ENCODE measurements around the gene PRICKLE2. TPM values are rescaled to one million over a fixed set of nuclear protein-coding genes. Genes with fewer than 3 reads are reported as not detected.

Gene PRICKLE2
- total and polyA plus RNA-seq, 2 donors (not counting 1 experiment from before 2014, with no cell fraction given): 14.1 to 29.4 TPM

GRCh38 chr3:64042952-64043351, 182.3 kb downstream of the PRICKLE2 start:
- no peak for TF ChIP-seq CTCF (conservative IDR thresholded peaks at IDR 0.05 in 1 of 2, IDR thresholded peaks at IDR 0.05 in 1 of 2; ENCODE audit: low read depth in 1 of 2, low read length in 2 of 2)
- no peak for TF ChIP-seq EZH2 (IDR thresholded peaks at IDR 0.05; ENCODE audit: low read length, missing control alignments)
- H3K9me3 ChIP-seq (ENCODE audit: control insufficient read depth, insufficient read depth, low read depth, low read length): no peaks in the 10 kb centered on the region
- H3K27ac ChIP-seq (ENCODE audit: insufficient read depth, low read length): no peak overlapping the region

More at GRCh38 chr3:64042952-64043351, 182.3 kb downstream of the PRICKLE2 start:
- Histone ChIP-seq H3K4me1 (ENCODE audit: control insufficient read depth, extremely low read depth, insufficient read depth, low read length) (no peaks in the 10 kb centered on the region), H3K4me3 (replicated peaks in 1 of 4; ENCODE audit: control extremely low read depth in 1 of 4, insufficient read depth in 1 of 4, low read depth in 3 of 4, low read length in 4 of 4) (no peak overlapping the region), H3K27me3 (ENCODE audit: control insufficient read depth, insufficient read depth, low read length) (no peaks in the 10 kb centered on the region), H3K36me3 (ENCODE audit: control insufficient read depth, insufficient read depth, low read length) (no peaks in the 10 kb centered on the region), H3K79me2 (ENCODE audit: control insufficient read depth, insufficient read depth, low read length) (no peaks in the 10 kb centered on the region), H3K9ac (ENCODE audit: insufficient read depth, low read length) (no peak overlapping the region), H3K4me2 (ENCODE audit: extremely low read depth, insufficient read depth, low read length) (no peak overlapping the region), H4K20me1 (ENCODE audit: control insufficient read depth, extremely low read depth, insufficient read depth, low read length) (no peaks in the 10 kb centered on the region), H2AFZ (ENCODE audit: low read length) (no peak overlapping the region)
- no peak for DNase-seq (ENCODE audit: low read depth in 2 of 2)

Other genes starting within 250 kb of the PRICKLE2 start
- 71.7 and 79.1 TPM in 2 replicates for gene PSMD6, start 202.0 kb downstream of the PRICKLE2 start, total RNA-seq
- gene PSMD6, start 202.0 kb downstream of the PRICKLE2 start, polyA plus RNA-seq: 89.0 and 108 TPM in 2 replicates